Cardiac atrium fibroblast (primary cell): ENCODE results near the gene MIS12. TPM values are rescaled to one million over a fixed set of nuclear protein-coding genes. Genes with fewer than 3 reads are reported as not detected.

Experiments
- total RNA-seq: library from RNA; depleted of rRNA; stranded (reverse); fragments of >200 nt; gene quantifications from 2 replicates; pipeline ENCODE4 v1.2.3, GENCODE V29; 2015

Gene MIS12, protein sequence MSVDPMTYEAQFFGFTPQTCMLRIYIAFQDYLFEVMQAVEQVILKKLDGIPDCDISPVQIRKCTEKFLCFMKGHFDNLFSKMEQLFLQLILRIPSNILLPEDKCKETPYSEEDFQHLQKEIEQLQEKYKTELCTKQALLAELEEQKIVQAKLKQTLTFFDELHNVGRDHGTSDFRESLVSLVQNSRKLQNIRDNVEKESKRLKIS
- 10.1 and 16.2 TPM in 2 replicates for total RNA-seq

DNA sequence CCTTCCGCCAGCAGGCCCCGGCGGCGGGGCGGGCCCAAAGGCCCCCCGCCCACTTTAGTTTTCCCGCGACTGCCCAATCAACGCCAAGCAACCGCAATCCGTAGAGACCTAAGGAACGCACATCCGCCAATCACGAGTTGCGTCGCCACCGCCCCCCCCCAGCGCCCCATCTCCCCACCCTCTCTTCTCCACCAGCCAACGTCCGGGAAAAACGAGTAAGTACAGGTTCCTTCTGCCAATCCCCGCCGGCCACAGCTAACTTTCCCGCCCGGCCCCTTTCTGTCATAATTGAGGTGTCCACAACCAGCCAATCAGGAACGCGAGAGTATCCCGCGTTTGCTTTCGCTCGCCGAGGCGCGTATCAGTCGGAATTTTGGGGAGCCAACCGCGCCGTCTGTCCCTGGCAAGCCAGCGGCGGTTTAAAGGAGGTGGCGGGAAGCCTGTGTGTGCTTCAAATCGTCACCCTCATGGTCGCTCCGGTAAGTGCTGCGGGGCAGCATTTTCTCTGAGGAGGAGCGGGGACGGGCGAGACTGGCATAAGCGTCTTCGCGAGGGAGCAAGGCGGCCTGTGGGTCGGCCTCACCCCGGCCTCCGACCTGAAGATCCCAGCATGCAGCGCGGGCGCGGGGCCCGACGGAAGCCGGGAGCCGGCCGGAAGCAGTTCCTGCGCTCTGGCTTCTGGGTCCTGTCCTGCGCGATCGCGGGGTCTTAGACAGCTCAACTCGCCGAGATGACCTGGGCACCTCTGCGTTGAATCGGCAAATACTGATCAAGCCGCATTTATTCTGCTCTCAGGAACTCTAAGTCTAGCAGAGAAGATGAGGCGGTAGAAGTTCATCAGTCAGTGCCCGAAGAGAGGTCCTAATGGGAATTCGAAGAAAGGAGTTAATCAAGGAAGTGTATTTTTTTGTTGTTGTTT lies at the start of gene MIS12:
TSS of gene MIS12 (plus strand) at position 361 of the 919 bp plus-strand sequence. CDS start 2,297 bp downstream, outside the sequence.

DNA sequence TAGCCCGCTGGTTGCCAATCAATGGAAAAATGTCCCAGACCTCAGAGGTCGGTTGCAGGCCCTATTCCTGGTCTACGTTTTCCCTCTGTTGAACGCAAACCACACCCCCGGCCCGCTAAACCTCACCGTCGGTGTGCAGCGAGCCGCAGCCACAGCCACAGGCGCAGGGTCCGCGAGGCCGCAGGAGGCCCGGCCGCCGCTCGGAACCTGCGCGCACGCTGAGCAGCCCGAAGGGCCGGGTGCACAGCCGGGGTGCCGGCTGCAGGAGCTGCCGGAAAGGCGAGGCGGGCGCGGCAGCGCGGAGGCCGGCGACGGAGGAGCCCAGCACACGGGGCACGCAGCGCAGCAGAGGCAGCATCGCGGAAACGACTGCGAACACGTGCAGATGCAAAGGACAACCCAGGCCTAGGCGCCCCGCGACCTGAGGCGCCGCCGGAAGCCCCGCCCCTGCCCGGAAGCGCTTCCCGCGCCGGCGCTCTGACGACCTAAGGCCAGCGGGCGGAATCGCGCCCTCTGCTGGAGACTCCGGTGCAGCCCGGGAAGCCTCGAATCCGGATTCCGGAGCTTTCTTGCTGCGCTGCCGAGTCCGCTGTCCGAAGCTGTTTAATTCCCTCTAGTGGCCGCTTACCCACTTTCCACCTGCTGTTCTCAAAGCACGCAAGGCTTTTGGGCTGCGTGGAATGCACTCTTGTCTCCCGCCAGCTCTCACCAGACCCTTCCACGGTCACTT lies 47.5 kb upstream of the MIS12 start, which contains the start of gene C1QBP:
TSS of gene C1QBP (minus strand) at position 440 of the 730 bp plus-strand sequence. CDS start at position 358, 82 bp downstream.

DNA sequence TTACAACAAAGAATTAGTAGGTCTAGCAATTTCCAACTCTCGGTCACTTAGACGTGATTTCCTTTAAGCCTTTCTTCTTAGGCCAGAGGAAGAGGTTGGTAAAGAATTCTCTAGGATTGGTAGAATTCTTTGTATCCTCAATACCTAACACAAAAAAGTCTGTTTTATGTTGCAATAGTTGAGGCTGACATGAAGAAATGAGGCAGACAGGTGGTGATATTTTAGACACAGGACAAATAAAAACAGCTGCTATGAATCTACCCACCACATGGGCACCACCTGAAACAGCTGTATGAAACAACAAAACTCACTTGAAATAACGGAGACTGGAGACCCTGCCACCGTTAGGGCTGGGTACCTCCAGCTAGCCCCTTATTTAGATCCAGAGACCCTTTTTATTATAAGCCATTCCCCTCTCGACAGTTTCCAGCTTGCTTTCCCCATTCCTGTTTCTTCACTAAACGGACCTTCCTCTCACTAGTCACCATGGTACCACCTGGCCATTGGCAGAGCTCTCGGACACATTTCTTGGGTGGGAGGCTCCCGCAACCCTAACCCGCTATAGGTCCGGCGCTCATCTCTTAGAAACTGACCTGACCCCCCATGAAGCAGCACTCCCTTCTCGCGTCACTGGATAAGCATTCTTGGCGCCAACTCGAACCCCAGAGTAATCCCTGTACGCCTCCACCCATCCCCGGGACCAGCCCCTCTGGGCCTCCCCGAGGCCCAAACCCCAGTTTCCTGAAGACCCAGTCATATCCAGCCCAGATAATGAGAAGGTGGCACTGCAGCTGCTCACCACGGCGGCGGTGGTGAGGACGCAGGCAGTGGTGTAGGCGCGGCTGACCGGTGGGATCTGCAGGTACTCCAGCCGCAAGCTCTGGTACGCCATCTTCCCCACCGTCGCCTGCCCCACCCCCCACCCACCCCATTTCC lies 828 bp upstream of the MIS12 start, which contains the start of gene DERL2:
TSS of gene DERL2 (minus strand) at position 909 of the 936 bp plus-strand sequence. CDS start at position 892, 17 bp downstream.

Other genes starting within 250 kb of the MIS12 start
- gene RABEP1, start 204.3 kb upstream of the MIS12 start, total RNA-seq, result 21.3 and 24.5 TPM in 2 replicates
- gene NUP88, start 66.9 kb upstream of the MIS12 start, total RNA-seq, result 30.0 and 36.5 TPM in 2 replicates
- gene RPAIN, start 66.4 kb upstream of the MIS12 start, total RNA-seq, result 5.7 and 9.6 TPM in 2 replicates
- 143 and 145 TPM in 2 replicates for gene C1QBP, start 47.4 kb upstream of the MIS12 start, total RNA-seq
- 4.2 and 6.2 TPM in 2 replicates for gene DHX33, start 17.6 kb upstream of the MIS12 start, total RNA-seq
- gene DERL2, start 388 bp upstream of the MIS12 start, total RNA-seq, result 21.3 and 28.5 TPM in 2 replicates
- 14.6 and 16.8 TPM in 2 replicates for gene NLRP1, start 97.9 kb downstream of the MIS12 start, total RNA-seq